MM.1S (cell line): ENCODE results near the gene TNFSF13B.

ENCODE experiments used
- DNase-seq: peaks from one replicate; pipeline ENCODE4 v3.0.0-alpha.2; 2015
- H2AFZ ChIP-seq: fragments of 300-600 bp; sonication (generic); 2 replicates; pipeline ENCODE4 v1.6.0; 2016; ENCODE audit warnings: antibody characterized with exemption, low read length
- H3F3A ChIP-seq: fragments of 300-600 bp; sonication (generic); 2 replicates; pipeline ENCODE4 v1.6.1; 2016; ENCODE audit warnings: mild to moderate bottlenecking, antibody characterized with exemption, low read length, moderate library complexity, mixed read lengths; ENCODE audit not compliant: insufficient read depth
- H3K27ac ChIP-seq: fragments of 300-600 bp; sonication (generic); 2 replicates; pipeline ENCODE4 v1.5.1; 2016; ENCODE audit warnings: mild to moderate bottlenecking, low read length
- H3K27me3 ChIP-seq: fragments of 300-600 bp; sonication (generic); replicated peaks from 2 replicates; pipeline ENCODE4 v1.6.0; 2016; ENCODE audit warnings: low read length; ENCODE audit not compliant: insufficient read depth
- H3K36me3 ChIP-seq: fragments of 300-600 bp; sonication (generic); replicated peaks from 2 replicates; pipeline ENCODE4 v1.6.1; 2016; ENCODE audit warnings: mild to moderate bottlenecking, low read length, mixed read lengths; ENCODE audit not compliant: insufficient read depth
- H3K4me1 ChIP-seq: fragments of 300-600 bp; sonication (generic); 2 replicates; pipeline ENCODE4 v1.6.1; 2016; ENCODE audit warnings: low read length, mixed read lengths
- H3K4me2 ChIP-seq: fragments of 300-600 bp; sonication (generic); 2 replicates; pipeline ENCODE4 v1.6.0; 2016; ENCODE audit warnings: low read depth, low read length
- H3K4me3 ChIP-seq: fragments of 300-600 bp; sonication (generic); 2 replicates; pipeline ENCODE4 v1.5.1; 2016; ENCODE audit warnings: low read length, mixed read lengths
- H3K79me2 ChIP-seq: fragments of 300-600 bp; sonication (generic); 2 replicates; pipeline ENCODE4 v1.6.1; 2016; ENCODE audit warnings: mixed run types, low read length, mixed read lengths
- H3K9ac ChIP-seq: fragments of 300-600 bp; sonication (generic); 2 replicates; pipeline ENCODE4 v1.6.1; 2016; ENCODE audit warnings: low read length, mixed read lengths
- H3K9me2 ChIP-seq: fragments of 300-600 bp; sonication (generic); replicated peaks from 2 replicates; pipeline ENCODE4 v1.6.1; 2016; ENCODE audit warnings: mild to moderate bottlenecking, low read length, mixed read lengths; ENCODE audit not compliant: insufficient read depth
- H3K9me3 ChIP-seq: fragments of 300-600 bp; sonication (generic); replicated peaks from 2 replicates; pipeline ENCODE4 v1.6.1; 2016; ENCODE audit warnings: mild to moderate bottlenecking, low read length, mixed read lengths; ENCODE audit not compliant: insufficient read depth
- H4K20me1 ChIP-seq: fragments of 300-600 bp; sonication (generic); 2 replicates; pipeline ENCODE4 v1.6.1; 2016; ENCODE audit warnings: mild to moderate bottlenecking, low read length, moderate library complexity, mixed read lengths; ENCODE audit not compliant: insufficient read depth
- CTCF ChIP-seq: fragments of 300-600 bp; sonication (generic); IDR thresholded peaks from 2 replicates; pipeline ENCODE4 v1.5.1; 2016; ENCODE audit warnings: antibody characterized with exemption, low read length, mixed read lengths
- EZH2 ChIP-seq: fragments of 300-600 bp; sonication (generic); optimal IDR thresholded peaks from 2 replicates; pipeline ENCODE3; 2017; ENCODE audit warnings: low read depth, mild to moderate bottlenecking, antibody characterized with exemption, low read length, mixed read lengths
- EZH2phosphoT487 ChIP-seq: fragments of 300-600 bp; sonication (generic); IDR thresholded peaks from 2 replicates; pipeline ENCODE4 v1.6.1; 2018; ENCODE audit warnings: antibody characterized with exemption, low read length

Gene TNFSF13B

GRCh38 chr13:108357228-108357627 is 87.7 kb downstream of the TNFSF13B start:
- Histone ChIP-seq H3K27ac (no peak overlapping the region), H3K9me2 (no peaks in the 10 kb centered on the region), H3K36me3 (no peaks in the 10 kb centered on the region), H3K79me2 (no peaks in the 10 kb centered on the region), H2AFZ (no peak overlapping the region), H3K4me3 (no peak overlapping the region), H3K9ac (no peak overlapping the region), H3K4me2 (no peak overlapping the region), H3K4me1 (no peaks in the 10 kb centered on the region), H3K9me3 (no peaks in the 10 kb centered on the region), H4K20me1 (no peaks in the 10 kb centered on the region), H3K27me3 (no peaks in the 10 kb centered on the region), H3F3A (no peaks in the 10 kb centered on the region)
- no peak for TF ChIP-seq CTCF
- no peak for TF ChIP-seq EZH2
- TF ChIP-seq EZH2phosphoT487, result no peak
- DNase-seq, result no peak
